ENCODE data around the gene ITGB2. TPM values are rescaled to one million over a fixed set of nuclear protein-coding genes. Genes with fewer than 3 reads are reported as not detected.

ITGB2 gene
- total RNA-seq, 6 experiments from 2014 or later, result 12.9 to 61.8 (median 36.6) TPM

DNA sequence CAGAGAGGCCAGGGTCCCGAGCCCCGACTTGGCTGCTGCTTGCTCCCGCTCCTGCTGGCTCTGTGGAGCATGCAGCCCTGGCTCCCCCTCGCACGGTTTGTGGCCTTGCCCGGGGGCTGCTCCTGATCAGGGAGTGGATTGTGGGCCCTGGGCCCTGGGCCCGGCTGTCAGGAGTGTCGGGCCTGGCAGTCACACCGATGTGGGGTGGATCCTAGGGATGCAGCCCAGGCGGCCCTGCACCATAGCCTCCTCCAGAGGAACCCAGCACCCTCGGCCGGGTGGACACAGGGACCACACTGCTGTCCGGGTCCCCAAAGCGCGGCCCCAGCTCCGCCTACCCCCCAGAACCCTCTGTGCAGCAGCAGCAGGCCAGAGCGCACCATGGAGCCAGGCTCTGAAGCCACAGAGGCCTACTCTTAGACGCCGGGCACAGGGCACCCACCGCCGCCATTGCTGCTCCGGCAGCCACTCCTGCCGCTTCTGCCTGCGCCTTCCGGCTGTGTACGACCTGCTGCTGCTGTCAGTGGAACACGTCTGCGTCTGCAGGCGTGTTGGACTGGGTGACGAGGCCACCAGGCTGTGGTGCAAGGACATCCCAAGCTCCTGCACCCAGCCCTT, 28.6 kb upstream of the ITGB2 start:
- H3K27me3 ChIP-seq, result no peaks in the 10 kb centered on the region
- ATAC-seq, result no peak
- H3K4me1 ChIP-seq, result peaks cover 0 to 18% (median 5%) of the 10 kb centered on the region in 4 donors
- WGBS (ENCODE audit: insufficient coverage, low coverage, low lambda C conversion rate, missing lambda C conversion rate), result no CpG with 5 or more reads among the region's 30 CpGs
- no peaks in the 10 kb centered on the region for H3K9me3 ChIP-seq
- DNase-seq, result peak in 2 of 3 donors; percentile 24 to 58
- no peak overlapping the region for H3K4me3 ChIP-seq
- TF ChIP-seq CTCF (IDR thresholded peaks at IDR 0.05) (no peak), POLR2A (IDR thresholded peaks at IDR 0.05) (no peak)
- peaks cover 0 to 3% (median under 1%) of the 10 kb centered on the region in 4 donors for H3K36me3 ChIP-seq
- intact Hi-C loops (cut with DNase I), result no loop called here
- no peak overlapping the region for H3K27ac ChIP-seq

DNA sequence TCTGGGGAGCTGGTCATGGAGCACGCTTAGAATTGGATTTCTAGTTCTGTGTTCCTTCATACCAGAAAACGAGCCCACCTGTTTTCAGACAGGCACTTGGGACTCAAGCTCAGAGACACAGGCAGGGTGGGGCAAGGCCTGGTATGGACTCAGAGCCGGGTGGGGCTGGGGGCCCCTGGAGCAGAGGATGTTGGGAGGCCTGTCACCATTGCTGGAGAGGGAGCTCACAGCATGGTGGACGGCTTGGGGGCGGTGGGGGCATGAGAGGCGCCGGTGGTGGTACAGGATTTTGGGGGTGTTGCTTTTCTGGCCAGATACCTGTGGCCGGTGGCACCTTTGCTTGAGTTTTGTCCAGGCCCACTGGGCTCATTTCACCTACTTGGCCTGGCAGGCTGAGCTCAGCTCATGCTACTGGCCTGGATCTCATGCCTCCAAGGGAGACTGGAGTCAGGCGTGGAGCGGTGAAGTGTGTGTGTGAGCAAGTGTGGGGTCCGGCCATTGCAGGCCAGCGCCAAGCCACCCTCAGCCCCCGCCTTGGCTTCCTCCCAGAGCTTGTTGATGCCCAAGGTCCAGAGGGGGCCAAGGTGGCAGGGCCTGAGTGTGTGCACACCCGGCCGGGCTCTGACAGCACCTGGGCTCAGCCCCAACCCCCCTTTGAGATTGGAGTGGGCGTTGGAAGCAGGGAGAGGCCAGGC, 27.9 kb upstream of the ITGB2 start:
- intact Hi-C loops (cut with DNase I), result no loop called here

DNA sequence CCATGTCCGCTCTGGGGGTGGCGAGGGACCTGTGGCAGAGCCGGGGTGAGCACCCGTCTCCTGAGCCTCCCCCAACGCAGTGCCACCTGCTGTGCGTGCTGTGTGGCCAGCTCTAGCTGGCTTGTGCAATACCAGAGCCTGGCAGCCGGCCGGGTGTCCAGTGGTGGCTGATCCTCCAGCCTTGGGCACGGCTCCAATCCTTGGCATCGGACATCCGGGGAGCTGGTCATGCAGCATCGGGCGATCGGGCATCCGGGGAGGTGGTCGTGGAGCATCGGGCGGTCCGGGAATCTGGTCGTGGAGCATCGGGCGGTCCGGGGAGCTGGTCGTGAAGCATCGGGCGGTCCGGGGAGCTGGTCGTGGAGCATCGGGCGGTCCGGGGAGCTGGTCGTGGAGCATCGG, 27.2 kb upstream of the ITGB2 start:
- H3K36me3 ChIP-seq, result peaks cover 0 to 8% (median 4%) of the 10 kb centered on the region in 4 donors
- intact Hi-C loops (cut with DNase I), result no loop called here
- DNase-seq (peak; percentile 94 to 96 (median 95)), ATAC-seq (peak; percentile 66 to 83 (median 76))
- peaks cover 0 to 18% (median 5%) of the 10 kb centered on the region in 4 donors for H3K4me1 ChIP-seq
- 35% methylated on average over 6 of the region's 33 CpGs for WGBS (ENCODE audit: insufficient coverage, low coverage, low lambda C conversion rate, missing lambda C conversion rate)
- no peaks in the 10 kb centered on the region for H3K9me3 ChIP-seq
- no peaks in the 10 kb centered on the region for H3K27me3 ChIP-seq
- no peak overlapping the region for H3K27ac ChIP-seq
- no peak overlapping the region for H3K4me3 ChIP-seq
- TF ChIP-seq POLR2A (IDR thresholded peaks at IDR 0.05), result no peak
- peak in 3 of 4 donors; percentile 25 to 50 (median 37) for TF ChIP-seq CTCF (IDR thresholded peaks at IDR 0.05)

More for the DNA sequence above, 27.9 kb upstream of the ITGB2 start:
- H3K36me3 ChIP-seq, result peaks cover 0 to 8% (median 4%) of the 10 kb centered on the region in 4 donors
- no peak for TF ChIP-seq CTCF (IDR thresholded peaks at IDR 0.05)
- TF ChIP-seq POLR2A (IDR thresholded peaks at IDR 0.05), result no peak
- H3K27me3 ChIP-seq, result no peaks in the 10 kb centered on the region
- DNase-seq (peak in 2 of 3 donors; percentile 20 to 55), ATAC-seq (no peak)
- no peaks in the 10 kb centered on the region for H3K9me3 ChIP-seq
- H3K27ac ChIP-seq, result no peak overlapping the region
- no CpG with 5 or more reads among the region's 16 CpGs for WGBS (ENCODE audit: insufficient coverage, low coverage, low lambda C conversion rate, missing lambda C conversion rate)
- H3K4me3 ChIP-seq, result no peak overlapping the region
- peaks cover 0 to 18% (median 5%) of the 10 kb centered on the region in 4 donors for H3K4me1 ChIP-seq

- H3K27me3 ChIP-seq, result no peaks in the 10 kb centered on the region
- peaks cover 0 to 8% (median 4%) of the 10 kb centered on the region in 4 donors for H3K36me3 ChIP-seq
- H3K4me1 ChIP-seq, result peaks cover 0 to 18% (median 5%) of the 10 kb centered on the region in 4 donors
- no peak for TF ChIP-seq POLR2A (IDR thresholded peaks at IDR 0.05)
- no peak for TF ChIP-seq CTCF (IDR thresholded peaks at IDR 0.05)
- ATAC-seq (no peak), DNase-seq (peak in 1 of 3 donors; percentile 56)
- H3K4me3 ChIP-seq, result no peak overlapping the region
- intact Hi-C loops (cut with DNase I), result no loop called here
- no peaks in the 10 kb centered on the region for H3K9me3 ChIP-seq
- no peak overlapping the region for H3K27ac ChIP-seq
- 18% methylated on average over 5 of the region's 22 CpGs for WGBS (ENCODE audit: insufficient coverage, low coverage, low lambda C conversion rate, missing lambda C conversion rate)
These were observed 26.6 kb upstream of the ITGB2 start for GRCh38 chr21:44947111-44947929.
